Osteoblast (primary cell): Measurements from ENCODE around the gene CREB5. TPM values are rescaled to one million over a fixed set of nuclear protein-coding genes. Genes with fewer than 3 reads are reported as not detected.

Source experiments
- DNase-seq: peaks from one replicate; pipeline ENCODE4 v3.0.0; 2011; ENCODE audit warnings: low spot score, mixed read lengths; ENCODE audit not compliant: insufficient read length; ENCODE audit errors: missing footprints
- H2AFZ ChIP-seq: 2 replicates; pipeline ENCODE4 v1.6.0; 2011; ENCODE audit warnings: mild to moderate bottlenecking, low read length
- H3K27ac ChIP-seq: 2 replicates; pipeline ENCODE4 v1.5.1; 2011; ENCODE audit warnings: mild to moderate bottlenecking, low read depth, low read length, moderate library complexity
- H3K27me3 ChIP-seq: 2 replicates; pipeline ENCODE4 v1.6.0; 2012; ENCODE audit warnings: mild to moderate bottlenecking, control low read depth, inconsistent platforms, low read length, moderate library complexity; ENCODE audit not compliant: insufficient read depth
- H3K36me3 ChIP-seq: 2 replicates; pipeline ENCODE4 v1.5.1; 2011; ENCODE audit warnings: mild to moderate bottlenecking, low read length, control low read depth, moderate library complexity; ENCODE audit not compliant: insufficient read depth
- H3K4me1 ChIP-seq: 2 replicates; pipeline ENCODE4 v1.5.1; 2011; ENCODE audit warnings: mild to moderate bottlenecking, low read length, control low read depth, moderate library complexity; ENCODE audit not compliant: insufficient read depth
- H3K4me2 ChIP-seq: 2 replicates; pipeline ENCODE4 v1.6.0; 2011; ENCODE audit warnings: mild to moderate bottlenecking, low read length; ENCODE audit not compliant: insufficient read depth
- H3K4me3 ChIP-seq: fragments of 200-600 bp; sonication (generic); 3 replicates; pipeline ENCODE4 v1.5.1; 2012; ENCODE audit warnings: mild to moderate bottlenecking, low read length, inconsistent platforms; ENCODE audit not compliant: insufficient read depth
- H3K79me2 ChIP-seq: 2 replicates; pipeline ENCODE4 v1.6.0; 2012; ENCODE audit warnings: mild to moderate bottlenecking, low read length, control low read depth, inconsistent platforms; ENCODE audit not compliant: insufficient read depth
- H3K9me3 ChIP-seq: 2 replicates; pipeline ENCODE4 v1.5.1; 2011; ENCODE audit warnings: low read depth, low read length, control low read depth
- H4K20me1 ChIP-seq: 2 replicates; pipeline ENCODE4 v1.6.0; 2012; ENCODE audit warnings: mild to moderate bottlenecking, low read length, control low read depth; ENCODE audit not compliant: insufficient read depth
- total RNA-seq: library from RNA; depleted of rRNA; stranded (reverse); fragments of >200 nt; gene quantifications from 2 replicates; pipeline ENCODE4 v1.2.3, GENCODE V29; 2012
- TF ChIP-seq, protein P1 (sequence below): IDR thresholded peaks from 2 replicates; pipeline ENCODE4 v1.5.1; 2011; ENCODE audit warnings: mild to moderate bottlenecking, low read depth, low read length, moderate library complexity; ENCODE audit errors: extremely low read depth

Gene CREB5
- total RNA-seq, 1 donor, result 5.1 TPM

- Histone ChIP-seq H3K4me1 (peaks cover 17% of the 10 kb centered on the region), H3K36me3 (no peaks in the 10 kb centered on the region)
Observed at GRCh38 chr7:28722684-28723083, 310.4 kb downstream of the CREB5 start.

DNA sequence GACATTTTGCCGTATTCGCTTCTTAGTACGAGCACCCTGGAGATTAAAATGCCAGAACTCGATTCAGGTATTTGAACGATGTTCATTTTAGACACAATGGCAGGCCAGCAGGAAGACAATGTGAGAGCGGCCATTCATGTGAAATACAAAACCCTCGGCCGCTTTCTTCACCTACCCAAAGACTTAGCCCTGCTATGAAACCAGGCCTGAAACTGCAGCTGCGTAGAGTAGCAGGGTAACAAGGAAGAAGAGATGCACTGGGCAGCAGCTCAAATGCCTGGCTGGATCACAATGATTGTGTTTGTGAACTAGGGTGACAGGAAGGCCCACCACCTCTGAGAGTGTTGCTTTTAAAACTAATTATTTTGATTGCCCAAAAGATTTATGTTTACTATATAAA is 311.0 kb downstream of the CREB5 start:
- H3K27ac ChIP-seq, result no peak overlapping the region
- H3K4me2 ChIP-seq, result no peak overlapping the region
- H3K27me3 ChIP-seq, result no peaks in the 10 kb centered on the region
- no peak for DNase-seq
- H3K4me1 ChIP-seq, result peaks cover 17% of the 10 kb centered on the region
- H3K4me3 ChIP-seq, result no peak overlapping the region
- H2AFZ ChIP-seq, result no peak overlapping the region
- no peaks in the 10 kb centered on the region for H3K9me3 ChIP-seq
- no peaks in the 10 kb centered on the region for H3K36me3 ChIP-seq
- no peaks in the 10 kb centered on the region for H4K20me1 ChIP-seq
- H3K79me2 ChIP-seq, result no peaks in the 10 kb centered on the region
- TF ChIP-seq, protein P1, sequence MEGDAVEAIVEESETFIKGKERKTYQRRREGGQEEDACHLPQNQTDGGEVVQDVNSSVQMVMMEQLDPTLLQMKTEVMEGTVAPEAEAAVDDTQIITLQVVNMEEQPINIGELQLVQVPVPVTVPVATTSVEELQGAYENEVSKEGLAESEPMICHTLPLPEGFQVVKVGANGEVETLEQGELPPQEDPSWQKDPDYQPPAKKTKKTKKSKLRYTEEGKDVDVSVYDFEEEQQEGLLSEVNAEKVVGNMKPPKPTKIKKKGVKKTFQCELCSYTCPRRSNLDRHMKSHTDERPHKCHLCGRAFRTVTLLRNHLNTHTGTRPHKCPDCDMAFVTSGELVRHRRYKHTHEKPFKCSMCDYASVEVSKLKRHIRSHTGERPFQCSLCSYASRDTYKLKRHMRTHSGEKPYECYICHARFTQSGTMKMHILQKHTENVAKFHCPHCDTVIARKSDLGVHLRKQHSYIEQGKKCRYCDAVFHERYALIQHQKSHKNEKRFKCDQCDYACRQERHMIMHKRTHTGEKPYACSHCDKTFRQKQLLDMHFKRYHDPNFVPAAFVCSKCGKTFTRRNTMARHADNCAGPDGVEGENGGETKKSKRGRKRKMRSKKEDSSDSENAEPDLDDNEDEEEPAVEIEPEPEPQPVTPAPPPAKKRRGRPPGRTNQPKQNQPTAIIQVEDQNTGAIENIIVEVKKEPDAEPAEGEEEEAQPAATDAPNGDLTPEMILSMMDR, result no peak

More at GRCh38 chr7:28722684-28723083, 310.4 kb downstream of the CREB5 start:
- no peak overlapping the region for H3K27ac ChIP-seq
- no peak for DNase-seq
- TF ChIP-seq, protein P1, result no peak
- no peaks in the 10 kb centered on the region for H3K27me3 ChIP-seq
- H3K9me3 ChIP-seq, result no peaks in the 10 kb centered on the region
- no peak overlapping the region for H3K4me3 ChIP-seq
- no peak overlapping the region for H2AFZ ChIP-seq
- H4K20me1 ChIP-seq, result no peaks in the 10 kb centered on the region
- H3K79me2 ChIP-seq, result no peaks in the 10 kb centered on the region
- H3K4me2 ChIP-seq, result no peak overlapping the region

DNA sequence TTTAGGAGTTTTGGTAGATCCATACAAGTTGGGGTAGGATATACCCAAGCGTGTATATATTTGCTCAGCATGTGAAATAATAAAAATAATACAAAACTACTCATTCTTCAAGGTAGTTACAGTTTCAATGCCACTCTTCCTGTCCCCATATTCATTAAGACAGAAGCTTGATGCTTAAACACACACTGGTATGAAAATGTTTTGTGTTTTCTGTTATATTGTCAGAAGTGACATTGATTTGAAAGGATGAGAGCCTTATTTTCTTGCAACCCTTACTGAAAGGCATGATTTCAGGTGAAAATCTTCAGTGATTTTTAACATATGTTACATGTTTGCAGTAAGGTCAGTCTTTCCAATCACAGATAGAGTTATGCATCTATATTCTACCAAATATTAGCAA is 312.2 kb downstream of the CREB5 start:
- TF ChIP-seq, protein P1, result no peak
- H4K20me1 ChIP-seq, result no peaks in the 10 kb centered on the region
- no peak overlapping the region for H3K27ac ChIP-seq
- H3K36me3 ChIP-seq, result no peaks in the 10 kb centered on the region
- H3K4me1 ChIP-seq, result peaks cover 17% of the 10 kb centered on the region
- H3K79me2 ChIP-seq, result no peaks in the 10 kb centered on the region
- no peaks in the 10 kb centered on the region for H3K27me3 ChIP-seq
- no peaks in the 10 kb centered on the region for H3K9me3 ChIP-seq
- no peak overlapping the region for H2AFZ ChIP-seq
- H3K4me2 ChIP-seq, result no peak overlapping the region
- peak; percentile 60 for DNase-seq
- no peak overlapping the region for H3K4me3 ChIP-seq

- no peak for DNase-seq
- no peaks in the 10 kb centered on the region for H3K27me3 ChIP-seq
- H2AFZ ChIP-seq, result no peak overlapping the region
- H3K9me3 ChIP-seq, result no peaks in the 10 kb centered on the region
- no peaks in the 10 kb centered on the region for H4K20me1 ChIP-seq
- H3K4me3 ChIP-seq, result no peak overlapping the region
- H3K4me2 ChIP-seq, result no peak overlapping the region
- peak overlapping the region; percentile 25 for H3K27ac ChIP-seq
- TF ChIP-seq, protein P1, result no peak
- no peaks in the 10 kb centered on the region for H3K36me3 ChIP-seq
- peaks cover 19% of the 10 kb centered on the region for H3K4me1 ChIP-seq
- no peaks in the 10 kb centered on the region for H3K79me2 ChIP-seq
Observed at GRCh38 chr7:28725045-28725642, 312.8 kb downstream of the CREB5 start.
